HG03575 (cell line): ENCODE measurements around the gene RASGRP3.
"Not testable (repeated sequence)": the region's sequence is repeated elsewhere in the genome, so short reads cannot be mapped to it uniquely, and the experiment has no call there.

Experiments used
- ATAC-seq: cut with Tn5 transposase; IDR thresholded peaks from one replicate; pipeline ENCODE4 v1.9.1; 2021; ENCODE audit not compliant: unreplicated experiment, insufficient number of reproducible peaks, low FRiP score; ENCODE audit errors: extremely low read depth

The RASGRP3 gene

DNA sequence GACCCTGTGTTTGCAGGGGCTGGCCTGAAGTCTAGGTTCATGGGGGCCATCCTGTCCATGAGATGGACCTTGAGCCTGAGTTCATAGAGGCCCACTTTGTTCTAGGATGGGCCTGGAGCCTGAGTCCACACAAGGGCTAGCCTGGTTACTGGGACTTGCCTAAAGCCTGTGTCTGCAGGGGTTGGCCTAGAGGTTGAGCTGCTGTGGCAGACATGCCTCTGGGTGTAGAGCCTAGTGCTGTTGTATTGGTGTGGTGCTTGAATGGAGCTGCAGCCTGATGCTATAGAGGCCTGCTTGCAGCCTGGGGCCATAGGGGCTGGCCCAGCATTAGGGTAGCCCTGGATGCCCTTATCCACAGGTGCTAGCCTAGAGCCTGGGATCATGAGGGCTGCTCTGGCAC lies 23.9 kb upstream of the RASGRP3 start:
- no peak for ATAC-seq

DNA sequence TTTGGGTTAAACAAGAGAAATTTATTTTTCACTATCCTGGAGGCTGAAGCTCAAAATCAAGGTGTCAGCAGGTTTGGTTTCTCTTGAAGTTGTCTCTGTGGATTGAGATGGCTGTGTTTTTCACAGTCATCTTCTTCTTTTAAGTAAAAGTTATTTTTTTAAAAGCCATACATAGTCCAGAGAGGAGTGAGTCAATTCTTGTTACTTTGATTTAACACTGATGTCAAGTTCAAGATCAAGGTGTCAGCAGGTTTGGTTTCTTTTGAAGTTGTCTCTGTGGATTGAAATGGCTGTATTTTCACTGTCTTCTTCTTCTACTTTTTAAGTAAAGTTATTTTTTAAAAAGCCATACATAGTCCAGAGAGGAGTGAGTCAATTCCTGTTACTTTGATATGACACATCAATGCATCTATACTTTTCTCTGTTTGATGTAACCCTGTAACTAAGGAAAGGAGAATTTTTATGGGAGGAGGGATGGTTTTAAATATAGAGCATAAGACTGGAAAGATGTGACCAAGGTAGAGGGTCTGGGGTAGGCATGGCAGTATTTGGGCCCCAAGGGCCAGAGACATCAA lies 22.5 kb upstream of the RASGRP3 start:
- no peak for ATAC-seq

- ATAC-seq: peak; percentile 78
Measured at GRCh38 chr2:33457556-33458247, 18.7 kb upstream of the RASGRP3 start.

GRCh38 chr2:33458248-33458819 lies 18.1 kb upstream of the RASGRP3 start:
- ATAC-seq: no peak

DNA sequence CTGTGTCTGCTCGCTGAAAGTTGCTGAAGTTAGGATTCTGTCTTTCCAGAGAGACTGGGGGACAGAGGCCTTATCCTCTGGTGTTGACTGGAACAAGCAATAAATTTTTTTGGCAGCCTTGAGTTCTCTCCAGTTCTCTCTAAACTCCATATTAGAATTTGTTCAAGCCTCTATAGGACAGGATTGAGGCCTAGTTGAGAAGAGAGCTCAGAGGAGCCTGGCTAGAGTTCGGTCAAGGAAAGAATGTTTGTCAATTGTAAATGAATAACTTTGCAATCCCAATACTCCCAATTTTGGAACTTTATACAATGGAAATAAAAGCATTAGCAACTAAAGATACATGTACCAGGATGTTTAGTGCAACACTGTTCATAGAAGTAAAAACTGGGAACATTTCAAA lies 16.7 kb upstream of the RASGRP3 start:
- ATAC-seq: no peak

- not testable (repeated sequence) for ATAC-seq
Measured at GRCh38 chr2:33462512-33462911, 13.9 kb upstream of the RASGRP3 start.

- no peak for ATAC-seq
Measured at GRCh38 chr2:33467413-33467812, 9.0 kb upstream of the RASGRP3 start.

DNA sequence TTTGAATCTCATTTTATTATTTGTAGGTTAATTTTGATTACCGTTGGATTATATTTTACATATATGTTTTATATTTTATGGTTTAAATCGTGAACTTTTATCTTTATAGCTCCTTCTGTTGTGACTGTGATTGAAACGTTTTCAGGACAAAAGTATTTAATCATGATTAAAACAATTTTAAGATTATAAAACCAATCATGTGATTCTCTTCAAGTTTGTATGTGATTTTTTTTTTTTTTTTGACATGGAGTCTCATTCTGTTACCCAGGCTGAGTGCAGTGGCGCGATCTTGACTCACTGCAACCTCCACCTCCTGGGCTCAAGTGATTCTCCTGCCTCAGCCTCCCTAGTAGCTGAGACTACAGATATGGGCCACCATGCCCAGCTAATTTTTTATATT lies 7.2 kb upstream of the RASGRP3 start:
- ATAC-seq: no peak

- peak; percentile 25 for ATAC-seq
Measured at GRCh38 chr2:33475224-33476130, 972 bp upstream of the RASGRP3 start.

- ATAC-seq: no peak
Measured at GRCh38 chr2:33476793-33477190, 343 bp downstream of the RASGRP3 start.

DNA sequence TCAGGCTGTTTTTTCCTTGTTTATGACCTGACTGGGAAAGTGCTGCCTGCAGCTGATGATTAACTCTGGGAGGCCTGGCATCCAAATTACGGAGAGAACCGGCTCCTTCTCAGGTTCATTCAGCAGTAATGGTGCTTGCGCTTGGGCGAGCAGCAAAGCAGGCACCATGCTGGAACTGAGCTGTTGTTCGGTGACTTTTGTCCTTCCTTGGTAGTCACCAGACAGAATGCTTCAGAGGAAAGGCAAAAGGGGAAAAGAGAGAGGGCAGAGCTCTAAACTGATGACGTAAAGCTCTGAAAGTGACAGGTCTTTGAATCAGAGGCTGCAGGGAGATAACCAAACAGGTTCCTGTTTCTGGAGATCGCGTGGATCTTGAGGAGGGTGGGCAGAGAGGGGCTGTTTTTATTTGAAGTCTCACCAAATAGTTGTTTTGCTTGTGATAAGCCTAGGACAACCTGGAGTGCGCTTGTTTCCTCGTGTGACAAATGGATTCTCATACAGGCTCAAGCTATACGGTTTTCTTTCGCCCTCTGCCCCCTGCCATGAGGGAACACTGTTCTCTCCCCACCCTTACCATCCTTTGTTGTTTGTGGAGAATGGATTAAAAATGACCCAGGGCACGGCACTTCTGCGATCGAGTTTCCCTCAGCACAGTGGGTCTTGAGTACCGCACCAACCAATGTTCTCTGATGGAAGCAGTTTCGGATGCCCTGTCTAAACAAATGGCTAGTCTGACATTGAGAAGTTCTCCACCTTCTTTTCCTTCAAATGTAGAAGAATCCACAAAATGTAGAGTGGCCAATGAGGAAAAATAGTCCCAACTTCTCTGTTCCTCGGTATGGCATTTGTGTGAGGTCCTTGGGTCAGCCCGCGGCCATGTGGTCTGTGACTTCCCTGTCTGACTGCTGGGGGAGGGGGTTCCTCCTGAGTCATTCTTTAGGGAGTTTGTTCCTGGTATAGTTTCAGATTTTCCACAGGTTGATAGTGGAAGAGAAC lies 1.3 kb downstream of the RASGRP3 start:
- ATAC-seq: no peak

DNA sequence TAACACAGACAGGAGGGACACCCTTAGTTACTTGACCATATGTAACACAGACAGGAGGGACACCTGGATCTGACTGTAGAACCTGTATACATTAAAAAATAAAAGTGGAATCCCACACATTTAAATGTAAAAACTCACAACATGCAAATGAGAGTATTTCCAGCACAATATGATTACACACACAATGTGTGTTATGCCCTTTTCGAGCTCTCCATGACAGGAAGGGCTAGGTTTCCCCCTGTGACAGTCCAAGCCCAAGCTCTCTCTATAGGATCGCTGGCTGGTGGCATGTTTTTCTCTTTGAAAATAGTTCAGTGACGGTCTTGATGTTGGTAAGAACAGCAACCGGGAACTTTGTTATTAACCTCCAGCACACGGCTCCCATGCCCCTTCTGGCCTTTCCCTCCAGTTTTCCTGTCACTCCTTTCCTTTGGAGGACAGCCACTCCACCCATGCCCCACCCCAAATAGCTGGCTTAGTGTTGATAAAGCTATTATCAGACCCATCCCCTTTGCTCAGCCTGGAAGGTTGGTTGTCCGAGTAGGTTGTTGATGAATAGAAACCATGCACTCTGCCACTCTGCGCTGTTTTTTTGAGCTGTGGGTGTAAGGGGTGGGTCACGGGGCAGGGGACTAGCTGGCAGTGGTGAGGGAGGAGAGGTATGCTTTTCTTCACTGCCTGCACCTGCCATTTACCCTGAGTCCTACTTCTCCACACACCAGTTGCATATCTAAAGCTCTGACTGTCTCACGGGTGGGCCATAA lies 2.7 kb downstream of the RASGRP3 start:
- ATAC-seq: no peak

- no peak for ATAC-seq
Measured at GRCh38 chr2:33482518-33482917, 6.1 kb downstream of the RASGRP3 start.

DNA sequence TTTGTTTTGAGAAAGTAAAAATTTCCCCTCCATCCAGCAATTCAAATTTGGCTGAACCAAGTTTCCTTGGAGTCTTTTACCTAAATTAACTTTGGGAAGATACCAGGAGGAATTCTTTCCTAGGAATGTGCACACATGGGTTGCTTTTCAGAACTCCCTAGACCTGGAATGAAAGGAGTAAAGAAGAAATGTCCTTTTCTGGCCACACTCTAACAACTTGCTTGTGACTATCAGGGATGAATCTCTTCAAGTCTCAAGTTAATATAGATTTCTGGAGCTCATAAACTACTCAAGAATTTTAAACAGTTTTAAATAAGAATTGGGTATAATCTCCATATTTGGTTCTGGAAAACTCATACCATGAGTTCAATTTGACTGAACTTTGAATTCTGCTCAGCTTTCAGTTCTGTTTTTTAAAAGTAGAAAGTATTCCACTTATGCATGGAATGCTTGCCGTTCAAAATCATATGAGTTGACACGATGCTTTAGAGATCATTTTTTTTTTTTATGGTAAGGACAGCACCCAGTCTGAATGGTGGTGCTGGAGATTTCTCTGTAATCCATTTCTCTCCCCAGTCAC lies 7.7 kb downstream of the RASGRP3 start:
- ATAC-seq: peak; percentile 12

GRCh38 chr2:33485051-33485450 lies 8.6 kb downstream of the RASGRP3 start:
- no peak for ATAC-seq

DNA sequence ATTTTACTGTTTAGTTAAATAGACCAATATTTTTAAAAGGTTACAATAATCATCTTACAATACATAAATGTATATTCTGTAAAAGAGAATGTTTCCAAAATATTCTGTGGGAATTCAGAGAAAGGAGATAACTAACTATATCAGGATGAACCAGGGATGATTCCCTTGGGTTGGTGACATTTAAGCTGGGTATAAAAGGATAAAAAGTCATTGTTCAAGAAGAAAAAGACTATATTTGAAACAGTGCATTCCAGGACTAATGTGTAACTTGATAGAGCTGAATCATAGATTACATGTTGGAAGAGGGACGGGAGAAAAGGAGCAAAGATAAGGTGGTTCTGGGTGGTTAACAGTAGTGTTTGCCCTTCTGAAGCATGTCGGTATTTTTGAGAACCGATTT lies 10.1 kb downstream of the RASGRP3 start:
- no peak for ATAC-seq

DNA sequence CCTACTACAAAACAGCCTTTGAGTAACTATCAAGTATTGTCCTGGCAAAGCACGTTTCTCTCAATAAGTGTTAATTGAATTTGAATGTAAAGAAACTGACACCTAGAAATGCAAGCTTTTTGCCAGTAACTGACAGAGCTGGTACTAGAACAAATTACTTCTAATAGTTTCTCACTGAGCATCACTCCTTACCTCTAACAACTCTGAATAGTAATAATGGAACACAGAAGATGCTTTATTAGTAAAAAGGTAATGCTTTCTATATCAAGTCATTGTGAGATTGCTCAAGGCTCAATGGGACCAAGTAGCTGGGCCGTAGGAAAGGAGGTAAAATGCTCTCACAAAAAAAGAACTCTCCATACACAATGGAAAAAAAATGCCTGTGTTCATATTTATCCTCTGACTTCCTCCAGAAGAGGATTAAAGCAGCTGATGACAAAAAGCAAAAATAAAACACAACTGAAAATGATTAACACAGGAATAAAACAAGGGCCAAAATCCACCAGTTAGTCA lies 11.8 kb downstream of the RASGRP3 start:
- no peak for ATAC-seq
